Activated CD4-positive, alpha-beta T cell treated with anti-CD3 and anti-CD28 coated beads, Interleukin-2, amount 50 U/mL, for 16 hours (primary cell): ENCODE data around the gene RPEL1.

ENCODE experiments used
- DNase-seq: peaks from one replicate; pipeline ENCODE4 v3.0.0-alpha.2; 2020

The RPEL1 gene

DNA sequence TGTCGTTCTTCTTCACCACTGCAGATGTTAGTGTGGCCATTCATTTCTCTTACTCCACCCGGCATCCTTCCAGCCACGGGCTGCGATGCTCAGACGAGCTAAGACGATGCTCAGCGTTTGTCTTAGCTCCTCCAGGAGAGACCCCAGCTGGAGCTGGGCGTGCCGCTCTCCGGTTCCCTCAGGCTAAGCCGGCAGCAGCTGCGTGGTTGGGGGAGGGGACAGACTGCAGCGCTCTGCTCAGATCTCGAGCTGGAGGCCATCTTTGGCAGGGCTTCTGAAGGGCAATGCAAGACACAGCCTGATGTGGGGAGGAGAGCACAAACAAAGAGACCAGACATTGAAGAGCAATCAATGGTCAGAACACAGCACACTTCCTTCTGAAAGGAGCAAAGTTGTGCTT is 36.1 kb downstream of the RPEL1 start:
- DNase-seq = no peak

DNA sequence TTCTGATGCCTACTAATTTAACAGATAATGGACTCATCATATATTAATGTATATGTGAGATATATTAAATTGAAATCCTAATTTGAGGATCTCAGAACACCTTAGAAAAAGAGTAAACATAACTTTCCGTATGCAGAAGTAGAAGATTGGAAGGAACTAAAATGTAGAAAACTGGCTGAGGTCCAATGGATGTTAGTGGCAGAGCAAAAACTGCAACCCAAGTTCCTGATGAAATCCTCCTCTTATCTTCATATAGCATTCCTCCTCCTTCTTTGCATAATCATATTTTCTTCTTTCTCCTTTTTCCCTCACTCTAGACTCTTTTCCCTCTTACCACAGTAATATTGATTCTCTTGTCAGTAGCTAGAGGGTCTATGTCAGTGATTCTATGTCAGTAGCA is 37.3 kb downstream of the RPEL1 start:
- DNase-seq = no peak

DNA sequence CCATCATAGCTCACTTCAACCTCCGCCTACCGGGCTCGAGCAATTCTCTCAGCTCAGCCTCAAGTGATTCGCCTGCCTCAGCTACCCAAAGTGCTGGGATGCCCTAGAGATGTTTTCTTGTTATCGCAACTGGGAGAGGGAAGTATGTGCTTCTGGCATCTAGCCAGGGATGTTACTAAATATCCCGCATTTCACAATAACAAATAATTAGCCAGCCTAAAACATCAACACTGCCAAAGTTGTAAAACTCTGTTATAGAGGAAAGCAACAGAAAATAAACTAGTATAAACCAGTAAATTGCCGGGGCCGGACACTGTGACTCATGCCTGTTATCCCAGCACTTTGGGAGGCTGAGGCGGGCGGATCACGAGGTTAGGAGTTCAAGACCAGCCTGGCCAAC is 38.5 kb downstream of the RPEL1 start:
- no peak for DNase-seq

DNA sequence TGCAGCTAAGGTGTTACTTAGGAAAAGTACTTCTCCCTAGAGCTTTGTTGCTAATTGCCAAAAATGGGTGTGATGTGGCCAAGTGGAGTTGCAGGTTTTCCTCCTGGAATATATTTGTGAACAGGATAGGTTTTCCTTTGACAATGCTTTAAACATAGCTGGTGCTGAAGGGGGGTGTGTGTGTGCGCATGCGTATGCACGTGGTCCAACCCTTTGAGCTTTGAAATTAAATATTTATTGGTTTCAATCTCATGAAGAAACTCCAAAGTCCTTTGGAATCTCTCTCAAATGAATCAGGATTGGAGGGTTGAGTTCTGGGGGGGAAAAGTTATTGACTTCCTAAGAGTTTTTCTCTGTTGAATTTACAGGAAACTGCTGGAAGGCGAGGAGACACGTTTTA is 42.3 kb downstream of the RPEL1 start:
- no peak for DNase-seq

DNA sequence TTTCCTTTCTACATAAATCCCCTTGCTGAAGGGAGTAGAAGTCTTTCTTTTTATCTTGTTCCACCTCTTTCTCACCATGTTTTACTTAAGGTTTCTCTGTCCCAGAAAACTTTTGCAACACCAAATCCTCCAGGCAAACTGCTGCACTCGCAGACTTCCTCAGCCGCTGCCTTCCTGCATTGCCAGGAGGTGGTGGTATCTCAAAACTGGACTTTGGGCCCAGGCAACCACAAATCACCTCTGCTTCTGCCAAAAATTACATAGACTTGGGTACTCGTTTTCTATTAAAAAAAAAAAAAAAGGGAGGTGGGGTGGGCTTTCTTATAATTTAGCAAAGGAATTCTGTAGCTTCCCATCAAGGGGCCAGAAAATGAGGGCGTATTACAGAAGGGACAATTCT is 45.9 kb downstream of the RPEL1 start:
- DNase-seq = no peak

DNA sequence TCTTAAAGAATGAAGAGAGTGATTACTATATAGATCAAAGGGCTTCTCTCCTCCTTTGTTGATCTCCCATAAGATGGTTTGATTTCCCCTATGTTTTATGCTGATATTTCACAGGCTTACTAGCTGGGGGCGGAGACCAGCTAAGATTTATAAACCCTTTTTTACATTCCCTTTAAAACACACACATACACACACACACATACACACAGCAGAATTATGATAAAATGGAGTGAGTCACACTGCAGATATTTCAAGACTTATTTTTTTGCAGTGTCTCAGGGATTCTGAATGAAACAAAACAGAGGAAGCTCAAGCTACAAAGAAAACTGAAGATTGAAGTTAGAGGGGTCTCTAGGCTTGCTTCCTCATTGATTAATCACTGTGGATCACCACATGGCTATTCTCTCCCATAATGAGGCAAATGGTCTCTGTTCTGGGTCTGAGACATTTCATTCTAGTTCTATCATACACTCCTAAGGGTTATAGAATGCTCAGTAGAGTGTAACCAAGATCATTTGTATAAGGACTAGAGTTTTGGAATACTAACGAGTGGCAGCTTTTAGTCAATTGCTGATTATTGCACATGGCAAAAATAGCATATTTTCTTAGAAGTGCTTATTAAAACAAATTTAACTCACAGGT is 49.8 kb downstream of the RPEL1 start:
- DNase-seq = no peak
